Right lobe of liver (tissue), 4 donors: Measurements from ENCODE around the gene LRRC75A.

Experiments used
- POLR2A ChIP-seq: fragments of 450-650 bp; IDR thresholded peaks from one replicate; pipeline ENCODE4 v1.6.1; 2017; ENCODE audit warnings: antibody characterized with exemption, mild to moderate bottlenecking
- TF ChIP-seq, protein P1 (sequence below), 4 donors: fragments of 200-600 bp in 3 of 4; fragments of 450-650 bp in 1 of 4; IDR thresholded peaks; one replicate each; pipeline versions ENCODE4 v1.5.1 to v1.8.0; 2016 to 2022; ENCODE audit warnings: antibody characterized with exemption in 4 of 4, mild to moderate bottlenecking in 2 of 4
- donor health status: DM: no; HTN: no; CAD: no.
- donor health status: DM: no; HTN: no; CAD: no.
- donor health status: DM: no; HTN: yes; CAD: no.

DNA sequence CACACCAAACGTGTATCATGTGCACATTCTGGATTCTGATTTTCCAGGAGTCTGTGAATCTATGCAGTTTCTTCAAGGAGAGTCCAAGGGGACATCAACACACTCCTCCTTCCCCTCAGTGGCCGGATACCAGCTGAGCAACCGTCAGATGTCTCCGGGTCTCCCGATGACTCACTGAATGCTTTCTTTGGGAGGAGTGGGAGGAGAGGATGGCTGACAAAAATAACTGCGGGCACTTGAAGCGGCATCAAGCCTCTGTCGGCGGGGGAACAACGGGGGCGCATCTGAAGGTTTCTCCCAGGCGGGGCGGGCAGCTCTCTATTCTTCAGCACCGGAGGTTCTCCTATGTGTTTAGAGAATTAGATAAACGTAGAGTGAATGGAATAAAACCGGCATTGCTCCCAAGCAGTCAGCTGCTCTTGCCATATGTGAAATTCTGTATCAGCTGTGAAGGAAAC is 24.6 kb upstream of the LRRC75A start:
- TF ChIP-seq, protein P1, sequence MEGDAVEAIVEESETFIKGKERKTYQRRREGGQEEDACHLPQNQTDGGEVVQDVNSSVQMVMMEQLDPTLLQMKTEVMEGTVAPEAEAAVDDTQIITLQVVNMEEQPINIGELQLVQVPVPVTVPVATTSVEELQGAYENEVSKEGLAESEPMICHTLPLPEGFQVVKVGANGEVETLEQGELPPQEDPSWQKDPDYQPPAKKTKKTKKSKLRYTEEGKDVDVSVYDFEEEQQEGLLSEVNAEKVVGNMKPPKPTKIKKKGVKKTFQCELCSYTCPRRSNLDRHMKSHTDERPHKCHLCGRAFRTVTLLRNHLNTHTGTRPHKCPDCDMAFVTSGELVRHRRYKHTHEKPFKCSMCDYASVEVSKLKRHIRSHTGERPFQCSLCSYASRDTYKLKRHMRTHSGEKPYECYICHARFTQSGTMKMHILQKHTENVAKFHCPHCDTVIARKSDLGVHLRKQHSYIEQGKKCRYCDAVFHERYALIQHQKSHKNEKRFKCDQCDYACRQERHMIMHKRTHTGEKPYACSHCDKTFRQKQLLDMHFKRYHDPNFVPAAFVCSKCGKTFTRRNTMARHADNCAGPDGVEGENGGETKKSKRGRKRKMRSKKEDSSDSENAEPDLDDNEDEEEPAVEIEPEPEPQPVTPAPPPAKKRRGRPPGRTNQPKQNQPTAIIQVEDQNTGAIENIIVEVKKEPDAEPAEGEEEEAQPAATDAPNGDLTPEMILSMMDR (IDR thresholded peaks at IDR 0.05), result no peak
- TF ChIP-seq POLR2A, result no peak
